Melanocyte of skin (primary cell): ENCODE data around the gene DLG5. TPM values are rescaled to one million over a fixed set of nuclear protein-coding genes. Genes with fewer than 3 reads are reported as not detected.

Experiments used
- small RNA-seq, 2 donors: library from RNA; depleted of rRNA; stranded (forward); fragments of <200 nt; gene quantifications; one replicate each; pipeline ENCODE3, GENCODE V24; 2012
- total RNA-seq, 2 donors: library from RNA; depleted of rRNA; stranded (reverse); fragments of >200 nt; gene quantifications; 2 replicates each; pipeline ENCODE4 v1.2.3, GENCODE V29; 2012

The DLG5 gene
- total RNA-seq: 10 to 100 TPM; 14.5 to 15.0 TPM

DNA sequence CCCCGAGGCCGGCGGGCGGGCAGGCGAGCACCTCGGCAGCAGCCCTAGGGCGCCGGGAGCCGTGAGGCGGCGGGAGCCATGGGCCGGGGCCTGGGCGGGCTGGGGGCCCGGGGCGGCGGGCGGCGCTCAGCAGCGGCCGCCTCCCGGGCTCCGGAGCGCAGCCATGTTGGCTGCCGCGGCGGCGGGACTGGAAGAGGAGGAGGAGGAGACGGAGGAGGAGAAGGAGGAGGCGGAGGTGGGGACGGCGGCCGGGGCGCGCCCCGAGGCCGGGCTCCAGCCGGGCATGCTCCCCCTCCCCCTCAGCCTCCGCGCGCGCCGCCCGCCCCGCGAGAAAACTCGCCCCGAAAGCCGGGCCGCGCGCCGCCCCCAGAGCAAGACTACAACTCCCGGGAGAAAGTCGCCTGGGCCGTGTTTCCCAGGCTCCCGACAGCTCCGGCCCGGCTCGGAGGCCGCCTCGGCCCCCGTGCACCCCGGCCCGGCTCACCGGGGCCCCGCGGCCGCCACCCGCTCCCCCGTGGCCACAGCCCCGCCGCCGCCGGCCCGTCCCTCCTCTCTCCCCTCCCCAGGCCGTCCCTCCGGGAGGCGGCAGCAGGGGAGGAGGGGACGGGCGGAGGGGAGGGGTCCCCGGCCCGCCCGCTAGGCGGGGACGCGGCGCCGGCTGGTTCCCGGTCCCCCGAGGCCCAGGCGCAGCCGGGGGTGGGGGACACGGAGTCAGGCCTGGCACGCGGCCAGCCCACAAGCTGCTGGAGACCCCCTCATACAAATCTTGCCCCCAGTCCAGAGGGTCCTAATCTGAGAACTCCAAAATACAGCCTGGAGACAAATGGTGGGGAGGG lies at the start of gene DLG5:
DLG5 (minus strand) TSS at position 190 of the 836 bp plus-strand sequence. CDS start 235 bp downstream, outside the sequence.

Small RNA genes within 50 kb of the gene (small RNA-seq; reads per million reads assigned to genes)
- gene RF00017 (0 reads per million in 2 donors), gene RN7SL284P (0 reads per million in 2 donors), gene RNU6-1266P (0 reads per million in 2 donors)

Other genes with a start within 250 kb of the DLG5 start
- gene POLR3A, start 102.8 kb upstream of the DLG5 start, total RNA-seq: 10 to 100 TPM; 17.9 to 21.3 TPM
- 1,000 to 10,000 TPM in 1 of 2 donors, 100 to 1,000 TPM in 1; 879 to 1,024 TPM for gene RPS24, start 107.1 kb upstream of the DLG5 start, total RNA-seq